GM21515 (cell line): ENCODE results near the gene UROC1.

Experiments used
- ATAC-seq: cut with Tn5 transposase; IDR thresholded peaks from one replicate; pipeline ENCODE4 v1.9.1; 2021; ENCODE audit not compliant: unreplicated experiment

Gene UROC1

DNA sequence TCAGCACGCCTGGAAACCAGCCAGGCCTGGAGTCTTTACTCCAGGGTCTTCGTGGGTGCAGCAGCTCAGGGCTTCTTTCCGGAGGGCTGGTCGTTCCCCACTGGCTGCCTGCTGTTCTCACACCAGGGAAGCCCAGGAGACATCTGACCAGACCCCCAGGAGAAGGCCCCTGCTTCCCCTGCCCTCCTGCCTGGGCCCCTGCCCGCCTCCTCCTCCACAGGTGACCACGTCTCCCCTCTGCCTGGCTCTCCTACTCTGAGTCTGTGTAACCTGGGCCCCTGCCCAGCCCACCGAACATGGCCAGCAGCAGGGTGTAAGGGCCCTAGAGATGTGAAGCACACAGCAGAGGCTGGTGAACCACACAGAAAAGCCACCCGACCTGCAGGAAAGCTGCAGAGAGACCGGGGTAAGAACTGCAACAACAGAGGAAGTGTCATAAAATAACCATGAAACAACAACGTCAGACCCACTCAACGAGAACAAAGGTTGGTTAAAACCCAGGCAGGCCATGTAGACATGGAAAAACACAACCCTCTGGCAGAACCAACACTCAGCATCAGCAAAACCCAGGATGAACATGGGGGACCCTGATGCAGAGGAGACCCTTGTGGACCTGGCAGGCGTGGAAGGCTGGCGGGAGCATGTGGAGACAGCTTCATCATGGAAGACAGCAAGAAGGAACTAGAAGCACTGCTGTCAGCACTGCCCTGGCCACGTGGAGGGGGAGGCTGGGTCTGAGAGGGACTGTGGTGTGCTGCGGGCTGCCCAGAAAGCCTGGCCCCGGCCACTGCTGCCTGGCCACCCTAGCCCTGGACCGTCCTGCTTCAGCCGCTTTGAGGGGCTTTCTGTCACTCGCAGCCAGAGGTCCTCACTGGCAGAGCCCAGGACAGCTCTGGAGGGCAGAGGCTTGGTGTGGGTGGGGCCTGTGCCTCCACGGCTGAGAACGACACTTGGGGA lies 20.4 kb downstream of the UROC1 start:
- no peak for ATAC-seq

DNA sequence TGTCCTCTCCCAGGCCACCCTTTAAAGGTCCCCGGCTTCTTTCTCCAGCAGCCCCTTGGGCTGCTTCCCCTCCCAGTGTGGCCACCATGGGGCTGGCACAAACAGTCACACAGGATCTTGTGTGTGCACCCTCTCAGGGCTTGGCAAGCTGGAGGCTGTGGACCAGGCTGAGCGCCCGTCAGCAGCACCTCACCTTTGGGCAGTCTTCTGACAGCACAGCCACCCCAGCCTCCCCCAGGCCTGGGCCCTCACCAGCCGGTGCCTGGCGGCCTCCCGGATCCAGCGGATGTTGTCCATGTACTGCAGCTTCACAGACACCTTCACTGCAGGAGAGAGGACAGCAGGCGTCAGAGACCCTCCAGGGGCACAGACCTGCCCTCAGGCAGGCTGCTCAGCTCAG lies 21.8 kb downstream of the UROC1 start:
- no peak for ATAC-seq

DNA sequence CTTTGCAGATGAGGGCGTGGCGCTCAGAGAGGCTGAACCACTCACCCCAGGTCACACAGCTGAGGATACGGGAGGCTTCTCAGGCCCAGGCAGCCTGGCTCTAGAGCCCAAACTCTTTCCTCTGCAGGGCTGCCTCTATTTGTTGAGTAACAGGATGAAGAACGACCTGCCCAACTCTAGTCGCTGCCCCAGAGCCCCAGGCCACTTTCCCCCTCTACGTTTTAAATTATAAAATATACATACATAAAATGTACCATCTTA lies 22.7 kb downstream of the UROC1 start:
- ATAC-seq, result no peak

DNA sequence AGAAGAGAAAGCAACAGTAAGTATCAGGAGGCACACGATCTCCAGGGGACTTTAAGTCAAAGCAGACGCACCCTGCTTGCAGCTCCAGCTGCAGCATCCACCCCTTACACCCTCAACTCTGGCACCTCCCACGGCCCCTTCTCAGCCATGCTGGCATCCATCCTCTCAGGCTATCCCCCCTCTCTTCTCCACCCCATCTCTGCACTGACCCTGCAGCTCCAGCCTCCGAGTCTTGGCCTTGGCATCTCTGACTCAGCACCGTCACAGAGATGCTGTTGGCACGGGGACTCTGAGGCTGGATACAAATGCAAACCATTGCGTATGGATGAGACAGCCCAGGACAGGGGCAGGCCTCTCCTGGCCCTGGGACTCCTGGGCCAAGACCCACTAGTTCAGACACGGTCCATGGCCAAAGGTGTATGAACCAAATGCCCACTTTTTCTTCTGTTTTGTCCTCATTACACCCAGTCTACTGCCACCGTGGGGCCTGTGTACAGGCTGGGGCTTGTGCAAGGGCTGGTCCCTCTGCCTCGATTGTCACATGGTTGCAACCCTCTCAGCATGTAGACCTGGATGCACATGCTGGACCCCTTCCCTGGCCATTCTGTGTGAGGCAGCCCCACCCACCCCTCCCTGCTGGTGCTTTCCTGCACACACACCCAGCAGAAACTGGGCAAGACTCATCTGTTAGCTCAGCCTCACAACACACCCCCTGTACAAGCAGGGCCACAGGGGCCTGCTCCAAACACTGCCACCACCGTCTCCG lies 23.2 kb downstream of the UROC1 start:
- ATAC-seq, result no peak

DNA sequence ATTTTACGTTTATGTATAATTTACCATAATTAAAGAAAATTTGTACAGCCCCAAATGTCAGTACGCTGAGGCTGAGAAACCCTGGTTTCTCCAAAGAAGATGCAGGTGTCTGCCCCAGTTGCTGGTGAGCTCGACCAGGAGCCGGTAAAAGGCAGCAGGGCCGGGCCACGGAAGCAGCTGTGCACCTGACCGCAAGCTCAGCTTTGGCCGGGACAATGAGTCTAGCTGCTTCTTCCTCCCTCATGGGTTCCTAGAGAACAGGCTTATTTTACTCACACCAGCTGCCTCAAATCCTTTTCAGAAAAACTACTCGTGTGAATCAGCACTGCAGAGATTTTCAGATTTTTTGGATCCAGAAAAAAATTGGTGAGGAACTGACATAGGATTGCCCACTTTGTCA lies 23.8 kb downstream of the UROC1 start:
- ATAC-seq, result no peak

DNA sequence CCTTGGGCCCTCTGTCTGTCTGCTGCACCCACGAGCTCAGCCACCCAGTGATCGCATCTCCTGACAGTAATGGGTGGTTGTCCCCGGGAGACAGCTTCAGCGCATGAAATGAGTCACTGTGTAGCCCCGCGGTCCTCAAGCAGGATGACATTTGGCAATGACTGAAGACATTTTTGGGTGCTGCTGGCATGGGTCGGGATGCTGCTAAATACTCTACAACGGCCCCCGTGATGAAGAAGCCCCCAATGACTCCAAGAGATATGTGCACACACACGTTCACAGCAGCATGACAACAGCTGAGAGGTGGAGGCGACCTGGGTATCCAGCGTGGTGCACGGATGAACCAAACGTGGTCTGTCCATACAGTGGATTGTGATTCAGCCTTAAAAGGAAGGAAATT lies 24.5 kb downstream of the UROC1 start:
- ATAC-seq, result no peak

DNA sequence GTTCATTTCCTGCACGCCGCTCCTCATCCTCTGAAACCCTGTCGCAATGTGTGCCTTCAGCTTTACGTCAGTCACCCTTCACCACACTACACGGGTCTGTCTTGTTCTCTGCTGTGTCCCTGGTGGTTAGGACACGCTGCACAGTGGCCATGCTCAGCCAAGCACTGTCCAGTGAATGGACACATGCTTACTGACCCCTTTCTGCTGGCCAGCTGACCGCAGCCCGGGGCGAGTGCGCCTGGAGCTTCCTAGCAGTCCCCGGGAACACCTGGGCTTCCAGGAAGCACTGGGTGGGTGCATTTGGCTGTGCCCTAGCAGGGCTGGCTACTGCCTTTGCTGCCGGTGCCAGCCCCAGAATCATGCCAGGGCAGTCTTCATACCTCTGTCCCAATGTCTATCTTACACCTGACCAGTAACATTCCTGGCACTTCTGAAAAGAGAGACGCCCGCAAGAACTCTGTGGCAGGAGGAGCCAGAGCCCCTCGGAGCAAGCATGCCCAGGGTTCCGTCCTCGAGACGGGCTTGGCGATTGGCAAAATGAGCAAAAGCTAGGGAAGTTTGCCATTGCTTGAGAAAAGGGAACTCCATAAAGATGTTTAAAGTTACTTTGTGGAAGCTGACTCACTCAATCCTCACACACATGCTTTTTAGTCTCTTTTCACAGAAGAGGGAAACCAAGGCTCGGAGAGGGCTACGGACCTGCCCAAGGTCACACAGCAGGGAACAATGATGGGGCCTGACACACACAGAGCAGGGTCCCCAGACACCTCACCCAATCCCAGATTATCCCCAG lies 26.2 kb downstream of the UROC1 start:
- ATAC-seq, result no peak

DNA sequence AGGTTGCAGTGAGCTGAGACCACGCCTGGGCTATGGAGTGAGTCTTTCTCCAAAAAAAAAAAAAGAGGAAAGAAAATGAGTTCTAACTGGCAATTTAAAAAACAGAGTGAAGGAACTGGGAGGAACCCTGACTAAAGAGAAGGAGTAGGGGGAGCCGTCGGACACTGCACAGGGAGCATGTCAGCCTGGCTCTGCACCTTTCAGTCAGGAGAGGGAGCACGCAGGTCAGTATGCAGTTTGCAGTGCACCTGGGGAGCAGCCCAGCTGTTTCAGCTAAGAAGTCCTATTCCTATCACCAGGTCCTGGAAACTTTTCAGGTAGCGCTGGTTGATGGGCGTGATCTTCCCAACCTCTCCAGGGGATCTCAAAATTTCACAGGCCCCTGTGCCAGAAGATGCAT lies 27.0 kb downstream of the UROC1 start:
- no peak for ATAC-seq

DNA sequence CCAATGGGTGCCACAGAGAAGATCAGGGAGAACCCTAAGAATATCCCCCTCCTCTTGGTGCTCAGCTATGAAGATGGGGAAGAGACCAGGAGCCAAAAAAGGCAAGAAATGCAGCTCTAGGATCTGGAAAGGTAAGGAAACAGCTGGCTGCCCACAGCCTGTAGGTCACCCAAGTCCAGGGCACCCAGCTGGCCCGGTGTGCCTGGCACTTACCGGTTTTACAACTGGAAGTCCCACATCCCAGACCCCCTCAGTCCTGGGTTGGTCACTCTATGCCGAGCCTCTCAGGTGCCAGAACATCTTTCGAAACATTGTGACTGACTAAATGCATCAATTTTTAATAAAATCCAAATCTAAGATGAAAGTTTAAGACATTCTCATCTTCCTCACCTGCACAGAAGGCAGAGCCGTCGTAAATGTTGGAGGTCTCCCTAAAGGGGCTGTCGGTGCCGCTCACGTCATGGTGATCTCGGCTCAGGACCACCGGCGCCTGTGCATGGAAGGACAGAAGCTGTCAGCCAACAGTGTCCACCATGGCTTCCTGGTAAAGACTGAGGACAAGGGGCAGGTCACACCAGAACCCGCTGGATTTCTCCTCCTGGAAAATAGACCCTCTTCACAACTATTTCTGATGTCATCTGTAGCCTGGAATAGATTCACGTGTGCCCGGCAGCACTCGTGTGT lies 28.5 kb downstream of the UROC1 start:
- ATAC-seq, result no peak

DNA sequence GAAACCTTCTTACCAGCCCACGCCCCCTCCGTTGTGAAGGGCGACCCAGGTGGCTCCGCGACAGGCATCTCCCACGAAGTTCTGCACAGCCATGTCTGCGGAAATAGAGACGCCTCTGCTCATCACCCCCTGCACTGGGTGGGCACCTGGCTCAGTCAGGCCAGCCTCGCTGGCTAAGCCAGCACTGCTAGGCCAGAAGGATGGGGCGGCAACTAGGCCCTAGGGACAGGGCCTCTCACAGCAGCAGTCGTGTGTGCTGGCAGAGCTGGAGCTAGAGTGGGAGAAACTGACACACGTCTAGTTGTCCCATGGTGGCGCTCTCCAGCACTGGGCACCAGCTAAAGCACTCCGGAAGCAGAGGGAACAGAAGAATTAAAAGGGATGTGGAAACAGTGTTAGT lies 29.4 kb downstream of the UROC1 start:
- no peak for ATAC-seq

DNA sequence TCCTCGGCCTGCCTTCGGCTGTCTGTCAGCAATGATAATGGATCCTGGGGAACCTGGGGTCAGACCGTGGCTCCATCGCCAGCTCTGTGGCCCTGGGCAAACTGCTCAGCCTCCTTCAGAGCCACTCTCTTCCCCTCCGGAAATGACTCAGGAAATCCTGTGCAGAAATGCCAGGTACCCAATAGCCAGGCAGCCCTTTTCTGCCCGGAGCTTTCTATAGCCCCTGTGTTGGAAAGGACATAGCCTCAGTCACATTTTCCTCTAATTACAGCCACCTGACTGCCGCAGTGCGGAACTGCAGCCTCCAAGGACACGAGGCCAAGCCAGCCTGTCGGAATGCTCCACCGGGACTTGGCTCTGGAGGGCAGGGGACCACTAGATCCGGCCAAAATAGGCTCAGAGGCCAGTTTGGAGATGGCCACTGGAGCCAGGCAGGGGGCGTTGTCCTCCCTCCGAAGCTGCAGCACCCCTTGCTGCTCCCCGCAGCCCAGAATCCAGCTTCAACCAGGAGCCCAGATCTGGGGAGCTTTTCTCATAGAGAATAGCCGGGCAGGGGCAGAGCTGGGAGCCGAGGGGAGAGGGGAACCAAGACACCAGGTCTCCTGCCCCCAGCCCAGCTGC lies 30.3 kb downstream of the UROC1 start:
- no peak for ATAC-seq

DNA sequence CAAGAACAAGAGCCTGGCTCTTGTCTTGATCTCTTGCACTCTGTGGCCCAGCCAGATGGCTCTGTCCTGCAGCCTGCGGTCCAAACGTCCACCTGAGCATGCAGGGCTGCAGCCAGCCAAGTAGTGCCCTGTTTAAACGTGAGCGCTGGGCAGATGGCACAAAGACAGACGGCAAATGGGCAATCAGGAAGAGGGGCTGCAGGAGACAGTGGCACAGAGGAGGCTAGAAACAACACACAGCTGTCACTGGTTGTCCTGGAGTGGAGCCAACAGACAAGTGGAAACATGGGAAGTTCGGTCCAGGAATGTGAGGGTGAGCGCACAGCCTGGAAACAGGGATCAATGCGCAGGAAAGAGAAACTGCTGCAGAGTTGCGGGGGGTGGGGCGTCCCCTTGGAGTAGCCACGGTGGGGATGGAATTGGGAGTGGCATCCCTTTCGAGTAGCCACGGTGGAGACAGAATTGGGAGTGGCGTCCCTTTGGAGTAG lies 31.2 kb downstream of the UROC1 start:
- ATAC-seq, result no peak

DNA sequence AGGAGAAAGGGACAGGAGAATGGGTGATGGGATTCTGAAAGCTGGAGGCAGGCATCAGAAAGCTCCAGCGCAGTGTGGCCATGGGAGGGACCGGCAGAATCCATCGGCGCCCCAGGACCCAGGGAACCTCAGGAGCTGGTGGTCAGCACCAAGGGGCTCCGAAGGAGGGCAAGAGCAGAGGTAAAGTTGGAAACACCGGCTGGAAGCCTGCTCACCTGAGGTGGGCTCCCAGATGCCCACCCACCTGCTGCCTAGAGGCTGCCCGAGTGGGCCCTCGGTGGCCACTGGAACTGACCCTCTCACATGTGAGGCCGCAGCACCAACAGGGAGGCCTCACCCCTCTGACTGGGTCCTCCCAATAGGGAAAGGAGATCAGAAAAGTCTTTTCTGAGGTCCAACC lies 31.6 kb downstream of the UROC1 start:
- ATAC-seq, result no peak

DNA sequence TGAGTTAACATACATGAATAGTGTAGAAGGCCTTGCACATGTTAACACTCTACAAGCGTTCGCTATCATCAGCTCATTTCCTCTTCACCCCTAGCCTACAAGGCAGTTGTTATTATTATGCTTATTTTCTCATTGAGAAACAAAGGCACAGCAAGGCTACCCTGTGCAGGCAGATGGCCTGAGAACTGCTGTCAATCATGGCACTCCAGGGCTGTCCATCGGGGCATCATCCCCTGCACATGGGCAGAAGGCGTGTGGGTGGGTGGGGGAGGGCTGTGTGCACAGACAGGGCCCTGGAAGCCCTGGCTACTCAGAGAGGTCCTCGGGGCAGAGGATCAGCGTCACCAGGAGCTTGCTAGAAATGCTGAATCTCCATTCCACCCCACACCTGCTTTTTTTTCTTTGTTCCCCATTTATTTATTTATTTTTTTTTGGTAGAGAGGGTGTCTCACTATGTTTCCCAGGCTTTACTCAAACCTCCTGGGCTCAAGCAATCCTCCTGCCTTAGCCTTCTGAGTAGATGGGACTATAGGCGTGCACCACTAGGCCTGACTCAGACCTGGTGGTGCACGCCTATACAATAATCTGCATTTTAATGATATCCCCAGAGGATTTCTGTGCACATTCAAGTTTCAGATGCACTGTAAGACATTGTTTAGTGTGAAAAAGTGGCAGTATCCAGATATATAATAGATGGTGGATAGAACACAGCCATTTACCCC lies 32.2 kb downstream of the UROC1 start:
- ATAC-seq, result no peak

DNA sequence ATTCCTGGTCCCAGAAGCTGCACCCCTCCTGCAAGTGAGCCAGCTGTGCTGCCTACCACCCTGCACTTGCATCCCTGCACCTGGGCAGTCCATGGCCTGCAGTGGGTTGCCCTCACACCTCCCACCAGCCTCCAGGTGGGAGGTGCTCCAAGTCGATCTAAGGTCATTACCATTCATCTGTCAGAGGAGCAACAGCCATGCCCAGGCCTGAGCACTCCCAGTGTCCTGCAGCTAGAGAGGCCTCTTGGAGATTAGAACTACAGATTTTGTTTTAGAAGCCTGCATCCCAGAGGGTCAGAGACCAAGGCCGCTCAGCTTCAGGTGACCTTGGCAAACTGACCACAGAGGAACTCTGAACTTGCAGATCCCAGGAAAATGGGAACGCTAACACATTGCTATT lies 32.9 kb downstream of the UROC1 start:
- ATAC-seq, result no peak

DNA sequence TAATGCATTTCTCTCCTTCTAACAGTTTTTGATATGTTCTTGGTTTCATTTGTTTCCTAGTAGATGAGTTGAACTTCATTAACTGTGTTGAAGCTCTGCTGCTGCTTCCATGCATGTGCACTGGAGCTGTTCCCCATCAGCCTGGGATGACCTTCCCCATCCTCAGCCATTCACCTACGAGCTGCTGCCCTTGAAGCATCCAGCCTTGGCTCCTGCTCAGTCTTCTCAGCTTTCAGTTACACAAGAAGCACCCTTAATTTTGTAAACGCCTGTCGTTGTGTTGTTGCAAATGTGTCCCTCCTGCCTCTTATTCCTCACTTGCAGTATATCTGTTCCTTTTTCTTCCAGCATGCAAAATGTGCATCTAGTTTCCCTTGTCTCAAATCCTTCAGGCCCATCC lies 33.4 kb downstream of the UROC1 start:
- no peak for ATAC-seq

DNA sequence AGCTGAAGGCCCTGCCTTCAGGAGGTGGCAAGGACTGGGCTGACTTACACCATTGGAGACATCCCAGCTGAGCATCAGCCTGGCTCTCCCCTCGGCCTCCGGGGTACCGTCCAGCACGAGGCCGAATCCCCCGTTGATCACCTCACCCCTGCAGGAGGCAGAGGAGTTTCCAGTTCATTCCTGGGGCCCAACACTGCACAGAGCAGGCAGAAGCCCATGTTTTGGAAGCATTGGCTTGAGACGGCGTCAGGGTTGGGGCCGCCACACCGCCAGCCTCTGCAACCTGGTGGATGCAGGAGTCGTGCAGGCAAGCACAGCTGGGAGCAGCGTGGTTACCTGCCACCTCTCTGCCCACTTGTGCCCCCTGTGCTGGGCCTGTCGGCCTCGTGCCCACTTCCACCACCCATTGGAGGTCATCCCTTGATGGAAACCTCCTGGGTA lies 34.2 kb downstream of the UROC1 start:
- ATAC-seq, result no peak

DNA sequence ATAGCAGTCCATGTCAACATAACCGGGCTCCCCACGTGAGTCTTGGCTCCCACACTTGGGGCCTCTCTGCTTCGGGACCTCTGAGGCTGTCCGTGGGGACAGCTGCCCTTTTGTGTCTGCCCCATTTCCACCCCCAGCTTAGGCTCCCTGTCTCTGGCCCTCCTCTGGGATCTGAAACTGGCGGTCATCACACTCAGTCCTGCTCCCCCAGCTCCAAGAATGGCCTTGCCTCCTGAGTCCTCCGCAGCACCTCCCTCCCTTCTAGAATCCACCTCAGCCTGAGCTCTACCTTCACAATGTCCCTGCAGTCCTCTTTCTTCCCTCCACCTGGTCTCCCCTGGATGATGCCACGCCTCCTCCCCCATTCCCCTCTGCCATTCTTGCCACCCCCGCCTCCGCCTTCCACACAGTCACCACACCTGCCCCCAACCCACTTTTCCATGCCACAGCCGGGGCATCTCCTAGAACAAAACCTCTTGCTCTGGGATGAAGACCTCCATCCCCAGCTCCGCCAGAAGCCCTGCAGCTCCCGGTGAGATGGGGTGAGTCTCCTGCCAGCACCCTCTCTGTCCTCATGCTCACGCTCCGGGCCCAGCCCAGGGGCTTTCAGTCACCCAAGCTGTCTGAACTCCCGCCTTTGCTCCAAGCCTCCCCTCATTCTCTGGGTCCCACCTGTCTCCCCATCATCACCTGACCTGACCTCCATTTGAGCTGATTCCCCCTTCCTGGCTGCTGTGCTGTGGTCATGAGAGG lies 34.9 kb downstream of the UROC1 start:
- ATAC-seq, result no peak
